MV-4-11 (cell line): ENCODE data around the gene ENTPD6.
"Not testable (repeated sequence)": the region's sequence is repeated elsewhere in the genome, so short reads cannot be mapped to it uniquely, and the experiment has no call there.

Experiments
- DNase-seq: peaks from one replicate; lab custom pipeline; 2025; lab: John Stamatoyannopoulos, UW

Gene ENTPD6

GRCh38 chr20:25223765-25224720 lies 28.5 kb downstream of the ENTPD6 start:
- DNase-seq, result no peak

DNA sequence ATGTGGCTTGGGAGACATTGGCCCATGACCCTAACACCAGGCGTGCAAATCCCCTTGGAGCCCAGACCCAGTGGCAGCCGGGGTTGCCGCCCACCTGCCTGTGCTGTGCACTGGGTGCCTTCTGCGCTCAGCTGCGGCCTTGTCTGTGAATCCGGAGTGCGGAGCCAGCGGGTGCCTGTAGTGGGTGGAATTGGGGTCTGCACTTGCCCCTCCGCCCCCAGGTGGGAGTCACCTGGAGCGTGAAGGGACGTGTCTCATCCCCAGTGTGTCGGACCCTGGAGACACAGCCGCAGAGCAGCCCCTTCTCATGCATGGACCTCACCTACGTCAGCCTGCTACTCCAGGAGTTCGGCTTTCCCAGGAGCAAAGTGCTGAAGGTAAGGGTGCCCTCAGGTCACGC lies 29.4 kb downstream of the ENTPD6 start:
- no peak for DNase-seq

GRCh38 chr20:25225642-25226432 lies 30.3 kb downstream of the ENTPD6 start:
- no peak for DNase-seq

GRCh38 chr20:25226433-25227316 lies 31.2 kb downstream of the ENTPD6 start:
- DNase-seq, result peak; percentile 48

DNA sequence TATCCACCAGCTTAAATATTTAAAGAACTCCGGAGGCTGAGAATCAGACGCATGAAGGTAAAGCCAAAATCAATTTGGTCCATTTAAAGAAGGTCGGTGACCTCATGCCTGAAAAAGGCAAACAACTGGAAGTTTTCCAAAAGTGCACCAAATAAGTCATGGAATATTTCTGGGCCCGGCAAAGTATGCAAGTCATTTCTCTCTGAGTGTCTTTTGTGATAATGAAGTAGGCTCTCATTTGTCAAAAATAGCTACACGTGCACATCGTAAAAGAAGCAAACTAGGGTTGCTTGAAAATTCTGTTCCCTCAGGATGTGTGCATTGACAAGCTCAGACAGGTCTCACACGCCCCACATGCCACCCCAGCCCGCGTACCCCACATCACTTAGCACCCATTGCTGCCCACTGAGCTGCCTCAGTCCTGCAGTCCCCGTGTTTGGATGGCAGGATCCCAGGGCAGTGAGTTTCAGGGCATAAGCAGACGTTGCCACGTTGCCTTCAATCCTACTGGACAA lies 31.9 kb downstream of the ENTPD6 start:
- no peak for DNase-seq

GRCh38 chr20:25229486-25230165 lies 34.1 kb downstream of the ENTPD6 start:
- no peak for DNase-seq

GRCh38 chr20:25230166-25230831 lies 34.8 kb downstream of the ENTPD6 start:
- no peak for DNase-seq

- DNase-seq, result no peak
Observed at GRCh38 chr20:25233016-25233772, 37.7 kb downstream of the ENTPD6 start.

DNA sequence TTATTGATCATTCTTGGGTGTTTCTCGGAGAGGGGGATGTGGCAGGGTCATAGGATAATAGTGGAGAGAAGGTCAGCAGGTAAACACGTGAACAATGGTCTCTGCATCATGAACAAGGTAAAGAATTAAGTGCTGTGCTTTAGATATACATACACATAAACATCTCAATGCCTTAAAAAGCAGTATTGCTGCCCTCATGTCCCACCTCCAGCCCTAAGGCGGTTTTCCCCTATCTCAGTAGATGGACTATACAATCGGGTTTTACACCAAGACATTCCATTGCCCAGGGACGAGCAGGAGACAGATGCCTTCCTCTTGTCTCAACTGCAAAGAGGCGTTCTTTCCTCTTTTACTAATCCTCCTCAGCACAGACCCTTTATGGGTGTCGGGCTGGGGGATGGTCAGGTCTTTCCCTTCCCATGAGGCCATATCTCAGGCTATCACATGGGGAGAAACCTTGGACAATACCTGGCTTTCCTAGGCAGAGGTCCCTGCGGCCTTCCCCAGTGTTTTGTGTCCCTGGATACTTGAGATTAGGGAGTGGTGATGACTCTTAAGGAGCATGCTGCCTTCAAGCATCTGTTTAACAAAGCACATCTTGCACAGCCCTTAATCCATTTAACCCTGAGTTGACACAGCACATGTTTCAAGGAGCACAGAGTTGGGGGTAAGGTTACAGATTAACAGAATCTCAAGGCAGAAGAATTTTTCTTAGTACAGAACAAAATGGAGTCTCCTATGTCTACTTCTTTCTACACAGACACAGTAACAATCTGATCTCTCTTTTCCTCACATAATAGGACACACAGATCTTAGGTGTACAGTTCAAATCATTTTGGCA lies 38.7 kb downstream of the ENTPD6 start:
- DNase-seq, result not testable (repeated sequence)

DNA sequence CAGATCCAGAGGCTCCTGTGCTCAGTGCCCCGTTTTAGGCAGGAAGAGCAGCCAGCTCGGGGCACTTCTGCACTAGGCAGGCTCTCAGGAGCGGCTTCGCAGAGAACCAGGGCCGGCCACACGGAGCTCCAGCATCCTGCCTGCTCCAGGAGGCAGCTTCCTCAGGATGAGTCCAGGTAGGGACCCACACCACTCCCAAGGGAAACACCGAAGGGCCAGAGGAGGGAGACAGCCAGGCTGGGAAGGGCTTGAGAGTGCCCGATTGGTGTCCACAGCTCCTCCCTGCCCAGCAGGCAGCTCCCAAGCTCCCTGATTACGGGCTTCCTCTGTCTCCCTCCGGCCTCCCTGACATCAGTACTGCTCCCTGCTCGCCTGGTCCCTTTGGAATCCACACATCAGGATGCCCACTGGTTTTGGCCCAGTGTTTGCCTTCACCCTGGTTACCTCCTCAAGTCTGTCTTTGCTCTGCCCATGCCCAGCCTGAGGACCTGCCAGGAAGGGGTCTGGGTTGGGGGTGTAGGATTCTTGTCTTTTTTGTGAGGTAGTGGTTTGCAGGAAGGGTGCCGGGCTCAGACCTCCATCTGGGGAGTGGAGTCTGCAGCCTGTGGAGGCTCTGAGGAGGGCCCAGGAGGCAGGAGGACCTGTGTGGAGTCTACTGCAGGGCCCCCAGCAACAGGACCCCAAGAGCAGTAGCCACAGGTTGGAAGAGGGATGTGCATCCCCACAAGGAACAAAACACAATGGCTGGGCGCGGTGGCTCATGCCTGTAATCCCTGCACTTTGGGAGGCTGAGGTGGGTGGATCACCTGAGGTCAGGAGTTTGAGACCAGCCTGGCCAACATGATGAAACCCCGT lies 41.2 kb downstream of the ENTPD6 start:
- no peak for DNase-seq

DNA sequence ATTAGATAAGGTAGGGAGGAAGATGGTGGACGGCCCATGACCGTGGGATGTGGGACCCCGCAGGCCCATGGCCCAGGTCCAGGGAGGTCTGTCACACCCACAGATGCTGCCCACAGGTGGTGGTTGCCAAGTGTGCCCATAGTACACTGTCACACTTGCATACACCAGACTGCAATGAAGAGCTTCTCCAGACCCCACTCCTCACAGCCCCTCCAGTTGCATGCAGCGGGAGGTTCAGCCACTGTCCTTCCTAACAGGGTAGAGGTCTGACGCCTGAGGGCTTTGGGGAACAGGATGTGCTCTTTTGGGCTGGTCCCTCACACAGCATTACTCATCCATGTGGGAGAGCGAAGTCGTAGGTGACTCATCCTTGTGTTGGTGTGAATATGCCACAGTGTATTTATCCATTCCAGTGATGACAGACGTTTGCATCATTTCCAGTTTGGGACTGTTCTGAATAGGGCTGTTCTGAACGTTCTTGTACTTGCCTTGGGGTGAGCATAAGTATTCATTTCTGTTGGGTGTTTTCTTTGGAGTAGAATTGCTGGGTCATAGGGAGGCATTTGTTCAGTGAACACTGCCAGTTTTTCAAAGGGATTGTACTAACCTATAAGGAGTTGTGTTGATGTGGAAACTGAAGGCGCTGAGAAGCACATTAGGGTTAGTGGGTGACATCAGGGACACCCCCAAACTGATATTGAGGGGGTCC lies 42.3 kb downstream of the ENTPD6 start:
- peak; percentile 98 for DNase-seq

GRCh38 chr20:25238319-25239037 lies 43.0 kb downstream of the ENTPD6 start:
- no peak for DNase-seq

GRCh38 chr20:25239387-25240370 lies 44.2 kb downstream of the ENTPD6 start:
- no peak for DNase-seq

DNA sequence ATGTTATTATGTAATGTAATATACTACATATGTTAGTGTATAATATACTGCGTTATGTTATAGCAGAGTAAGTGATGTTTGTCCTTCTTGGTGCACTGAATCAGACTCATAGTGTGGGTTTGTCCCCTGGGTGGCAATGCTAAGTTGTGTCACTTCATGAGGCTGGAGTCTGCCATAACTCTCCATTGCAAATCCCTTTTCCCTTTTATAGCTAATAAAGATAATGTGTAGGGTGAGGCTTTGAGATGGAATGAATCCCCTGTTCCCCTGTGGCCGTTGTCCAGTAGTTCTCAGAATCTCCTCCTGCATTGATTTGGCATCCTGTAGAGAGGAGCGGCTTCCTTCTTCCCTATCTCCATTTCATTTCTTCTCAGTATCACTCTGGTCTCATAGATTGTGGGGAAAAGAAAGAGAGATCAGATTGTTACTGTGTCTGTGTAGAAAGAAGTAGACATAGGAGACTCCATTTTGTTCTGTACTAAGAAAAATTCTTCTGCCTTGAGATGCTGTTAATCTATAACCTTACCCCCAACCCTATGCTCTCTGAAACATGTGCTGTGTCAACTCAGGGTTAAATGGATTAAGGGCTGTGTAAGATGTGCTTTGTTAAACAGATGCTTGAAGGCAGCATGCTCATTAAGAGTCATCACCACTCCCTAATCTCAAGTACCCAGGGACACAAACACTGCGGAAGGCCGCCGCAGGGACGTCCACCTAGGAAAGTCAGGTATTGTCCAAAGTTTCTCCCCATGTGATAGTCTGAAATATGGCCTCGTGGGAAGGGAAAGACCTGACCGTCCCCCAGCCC lies 45.5 kb downstream of the ENTPD6 start:
- not testable (repeated sequence) for DNase-seq

DNA sequence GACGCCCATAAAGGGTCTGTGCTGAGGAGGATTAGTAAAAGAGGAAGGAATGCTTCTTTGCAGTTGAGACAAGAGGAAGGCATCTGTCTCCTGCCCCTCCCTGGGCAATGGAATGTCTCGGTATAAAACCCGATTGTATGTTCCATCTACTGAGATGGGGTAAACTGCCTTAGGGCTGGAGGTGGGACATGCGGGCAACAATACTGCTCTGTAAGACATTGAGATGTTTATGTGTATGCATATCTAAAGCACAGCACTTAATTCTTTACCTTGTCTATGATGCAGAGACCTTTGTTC lies 46.1 kb downstream of the ENTPD6 start:
- not testable (repeated sequence) for DNase-seq
